NCI-H1930 (cell line): ENCODE data around the gene VPS9D1.
"Not testable (repeated sequence)": the region's sequence is repeated elsewhere in the genome, so short reads cannot be mapped to it uniquely, and the experiment has no call there.

Experiments
- DNase-seq, 2 experiments: peaks; one replicate each; lab custom pipeline; 2025; lab: John Stamatoyannopoulos, UW

The VPS9D1 gene

DNA sequence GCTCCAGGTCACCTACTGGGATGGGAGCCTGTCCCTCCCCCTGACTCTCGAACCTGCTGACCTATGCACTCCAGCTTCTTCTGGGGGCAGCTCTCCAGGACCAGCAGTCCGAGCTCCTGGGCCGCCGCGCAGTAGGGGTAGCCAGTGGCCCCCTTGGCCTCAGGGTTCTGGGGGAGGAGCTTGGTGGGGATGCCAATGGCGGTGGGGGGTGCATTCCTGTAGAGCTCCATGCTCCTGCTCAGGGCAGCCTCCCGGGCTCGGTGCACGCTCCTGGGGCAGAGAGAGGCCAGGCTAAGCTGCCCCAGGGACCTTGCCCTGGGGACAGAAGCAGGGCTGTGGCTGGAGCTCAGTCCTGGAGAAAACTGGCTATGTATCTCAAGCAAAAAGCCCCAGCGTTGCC is 11.5 kb downstream of the VPS9D1 start:
- no peak for DNase-seq

DNA sequence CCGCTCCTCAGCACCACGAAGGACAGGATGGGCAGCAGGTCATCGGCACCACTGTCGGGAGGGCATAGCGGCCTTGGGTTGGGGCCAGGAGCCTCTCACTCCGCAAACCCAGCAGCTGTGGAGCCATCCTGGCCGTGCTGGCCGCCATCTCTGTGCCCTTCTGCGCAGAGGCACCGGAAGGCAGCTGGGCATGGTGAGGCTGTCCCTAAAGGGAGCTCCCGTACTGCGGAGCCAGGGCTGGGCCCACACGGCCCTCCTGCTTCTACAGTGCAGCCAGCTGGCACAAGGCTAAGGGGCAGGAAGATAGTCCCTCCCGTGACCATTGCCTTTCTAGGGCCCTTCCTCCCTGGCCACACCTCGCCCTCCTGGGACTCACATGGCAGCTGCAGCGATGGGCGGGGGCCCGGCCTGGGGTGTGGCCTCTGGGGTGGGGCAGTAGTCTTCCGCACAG is 12.2 kb downstream of the VPS9D1 start:
- DNase-seq = no peak

DNA sequence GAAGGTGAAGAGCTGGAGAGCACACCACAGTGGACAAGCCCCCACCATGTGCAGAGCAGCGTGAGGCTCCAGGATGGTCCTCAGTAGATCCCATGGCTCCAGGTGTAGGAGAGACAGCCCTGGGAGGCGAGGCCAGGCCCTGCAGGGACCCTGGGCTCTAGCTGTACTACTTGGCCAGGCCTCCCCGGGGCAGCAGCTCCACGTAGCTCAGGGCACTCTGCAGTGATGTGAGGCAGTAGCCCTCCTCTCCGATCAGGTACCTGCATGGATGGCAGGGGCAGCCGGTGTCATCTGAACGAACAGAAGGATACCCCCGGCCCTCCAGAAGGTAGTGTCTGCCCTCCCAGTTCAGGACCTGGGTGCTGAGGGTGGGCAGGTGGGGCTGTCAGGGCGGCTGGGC is 13.0 kb downstream of the VPS9D1 start:
- DNase-seq = no peak

DNA sequence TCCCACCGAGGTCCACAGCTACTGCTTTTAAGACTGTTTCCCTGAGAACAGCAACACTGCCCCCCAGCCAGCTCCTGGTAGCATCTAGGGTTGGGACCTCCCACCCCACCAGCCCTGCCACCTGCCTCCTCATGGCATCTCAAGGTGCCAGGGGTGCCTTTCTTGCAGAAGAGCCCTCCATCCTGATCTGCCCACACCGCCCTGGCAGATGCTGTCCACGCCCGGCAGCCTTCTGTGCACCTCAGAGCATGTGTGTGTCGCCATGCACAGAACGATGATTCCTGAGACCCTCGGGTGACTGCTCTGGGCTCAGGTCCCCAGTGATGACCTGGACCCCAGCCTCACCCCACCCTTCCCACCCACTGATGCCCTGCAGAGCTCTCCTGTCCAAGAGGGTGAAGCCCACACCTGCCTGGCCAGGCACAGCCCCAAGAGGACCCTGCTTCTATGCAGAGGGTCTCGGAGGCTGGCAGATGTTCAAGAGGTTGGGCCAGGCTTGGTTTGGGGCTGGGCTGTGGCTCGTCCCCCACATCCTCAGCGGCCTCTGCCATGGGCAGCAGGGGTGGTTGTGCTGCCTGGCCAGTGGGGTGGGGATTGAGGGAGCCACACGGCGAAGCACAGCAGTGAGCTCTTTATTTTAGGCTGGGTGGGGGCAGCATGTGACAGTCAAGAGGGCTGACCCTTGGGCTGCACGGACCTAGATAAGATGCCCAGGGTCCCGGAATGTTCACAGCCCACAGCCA is 14.0 kb downstream of the VPS9D1 start:
- no peak for DNase-seq

DNA sequence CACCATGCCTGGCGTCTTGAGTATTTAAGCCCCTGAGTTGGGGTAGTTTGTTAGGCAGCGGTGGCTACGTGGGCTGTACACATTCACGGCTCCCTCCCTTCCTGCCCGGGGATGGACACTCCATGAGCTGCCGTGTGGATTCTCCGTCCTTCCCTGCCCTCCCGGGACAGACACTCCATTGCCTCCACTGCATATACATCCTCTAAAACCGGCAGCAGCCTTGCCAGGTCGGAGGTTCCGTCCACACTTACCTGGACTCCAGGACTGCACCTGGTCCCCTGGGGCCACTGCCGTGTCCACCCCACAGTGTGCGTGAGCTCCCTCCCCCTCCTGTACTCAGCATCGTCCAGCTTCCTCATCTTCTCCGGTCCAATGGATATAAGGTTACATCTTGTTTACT is 15.7 kb downstream of the VPS9D1 start:
- DNase-seq = no peak

DNA sequence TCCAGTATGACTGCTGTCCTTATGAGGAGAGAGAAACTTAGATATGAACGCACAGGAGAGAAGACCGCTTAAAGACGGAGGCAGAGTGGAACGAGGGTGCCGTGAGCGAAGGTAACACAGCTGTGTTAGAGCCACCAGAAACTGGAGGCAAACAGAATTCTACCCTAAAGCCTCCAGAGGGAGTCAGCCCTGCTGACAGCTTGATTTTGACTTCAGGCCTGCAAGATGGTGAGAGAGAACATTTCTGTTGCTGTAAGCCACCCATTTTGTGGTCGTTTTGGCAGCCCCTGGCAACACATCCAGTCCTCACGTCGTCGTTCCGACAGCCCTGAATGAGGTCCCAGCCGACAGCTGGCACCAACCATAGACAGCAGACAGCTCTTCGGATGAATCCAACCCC is 16.4 kb downstream of the VPS9D1 start:
- no peak for DNase-seq

DNA sequence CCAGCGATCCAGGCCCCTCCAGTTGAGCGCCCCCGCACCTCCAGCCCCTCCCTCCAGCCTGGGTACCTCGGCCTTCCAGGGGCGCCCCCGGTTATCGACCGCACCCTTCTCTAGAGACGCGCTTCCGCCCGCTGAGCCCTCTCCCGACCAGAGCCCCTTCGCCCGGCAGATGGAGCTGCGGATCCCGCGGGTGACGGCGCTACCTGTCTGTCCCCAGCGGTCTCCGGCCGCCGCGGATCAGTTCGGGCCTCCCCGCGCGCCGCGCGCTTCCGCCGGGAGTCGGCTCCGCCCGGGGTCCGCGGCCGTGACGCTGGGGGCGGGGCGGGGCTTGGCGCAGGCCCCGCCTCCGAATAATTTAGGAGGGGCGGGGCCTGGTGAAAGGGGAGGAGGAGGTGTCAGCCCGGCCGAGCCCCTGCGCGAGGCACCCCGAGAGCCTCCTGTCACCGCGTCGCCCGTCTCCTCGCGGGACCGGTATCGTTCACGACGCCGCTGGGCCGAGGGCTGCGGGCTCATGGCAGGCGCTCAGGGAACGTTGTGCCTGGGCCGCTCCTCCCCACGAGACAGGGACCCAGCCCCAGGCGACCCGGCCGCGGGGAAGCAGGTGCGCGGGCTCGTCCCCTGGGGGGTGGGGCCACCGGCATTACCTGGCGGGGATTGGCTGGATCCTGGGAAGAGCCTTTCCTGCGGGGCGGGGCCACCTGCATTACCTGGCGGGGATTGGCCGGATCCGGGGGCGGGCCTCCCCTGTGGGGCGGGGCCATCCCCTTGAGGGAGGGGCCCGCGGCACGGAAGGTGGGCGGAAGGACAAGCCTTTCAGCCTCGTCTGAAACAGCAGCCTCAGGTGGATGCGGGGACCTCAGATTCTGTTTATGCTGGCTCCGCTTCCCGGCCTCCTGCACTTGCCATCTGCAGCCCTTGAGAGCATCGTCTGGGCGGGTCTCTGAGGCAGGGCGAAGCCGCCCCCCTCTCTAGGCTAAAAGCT is 19.0 kb downstream of the VPS9D1 start, which contains the start of gene SPATA2L:
Gene SPATA2L (minus strand): TSS at position 281 of the 982 bp plus-strand sequence. CDS start 473 bp downstream, outside the sequence.
- DNase-seq = peak; percentile 88 to 90

DNA sequence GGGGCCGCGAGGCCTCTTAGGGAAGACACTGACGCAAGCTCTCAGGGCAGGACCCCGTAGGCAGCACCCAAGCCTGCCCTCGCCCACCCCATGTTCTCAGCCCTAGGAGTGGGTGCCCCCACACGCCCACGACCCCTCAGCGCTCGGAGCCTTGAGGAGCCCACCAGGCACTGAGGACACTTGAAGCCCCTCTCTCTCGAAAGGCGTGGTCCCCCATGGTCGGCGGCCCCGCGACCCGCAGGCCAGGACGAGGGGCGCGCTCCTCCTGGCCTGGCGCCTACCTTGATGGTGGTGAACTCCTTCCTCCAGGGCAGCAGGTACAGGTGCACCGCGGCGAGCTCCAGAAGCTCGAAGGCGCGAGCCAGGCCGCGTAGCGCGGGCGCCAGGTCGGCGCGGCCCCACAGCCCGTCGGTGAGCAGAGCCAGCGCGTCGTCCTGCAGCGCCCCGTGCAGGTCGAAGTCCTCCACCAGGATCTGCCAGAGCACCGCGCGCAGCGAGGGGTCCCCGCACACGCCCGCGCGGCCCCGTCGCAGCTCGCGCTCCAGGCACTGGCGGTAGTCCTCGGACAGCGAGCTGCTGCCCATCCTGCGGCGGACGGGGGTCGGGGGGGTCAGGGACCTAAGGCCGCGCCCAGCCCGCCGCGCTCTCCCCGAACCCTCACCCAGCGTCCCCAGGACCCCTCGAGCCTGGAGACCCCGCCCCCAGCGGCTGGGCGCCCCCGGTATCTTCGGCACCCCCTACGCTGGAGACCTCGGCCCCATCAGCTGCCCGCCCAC is 19.9 kb downstream of the VPS9D1 start:
- DNase-seq = peak; percentile 30 to 51

DNA sequence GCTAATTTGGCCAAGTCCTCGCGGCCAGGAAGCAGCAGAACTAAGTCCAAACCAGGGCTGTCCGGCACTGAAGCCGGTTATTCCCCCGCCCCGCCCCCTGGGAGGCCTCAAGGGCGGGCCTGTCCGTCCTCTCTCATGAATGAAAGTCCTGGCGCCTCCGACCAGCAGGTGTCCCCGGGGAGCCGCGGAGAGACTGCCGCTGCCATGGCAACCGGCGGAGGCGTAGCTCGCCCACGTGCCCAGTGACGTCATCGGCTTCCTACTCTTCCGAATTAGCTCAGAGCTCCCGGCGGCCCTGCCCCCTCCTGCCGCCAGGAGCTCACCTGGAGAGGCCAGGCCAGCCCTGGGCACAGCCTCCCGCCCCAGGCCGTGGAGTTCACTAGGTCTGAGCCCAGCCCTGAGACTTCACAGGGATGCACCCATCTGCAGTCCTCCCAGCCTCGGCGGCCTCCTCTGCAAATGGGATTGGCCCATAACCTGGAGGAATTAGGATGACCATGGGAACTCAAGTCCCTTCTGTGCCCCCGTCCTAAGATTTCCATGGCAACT is 20.5 kb downstream of the VPS9D1 start:
- DNase-seq = peak; percentile 88 to 90

DNA sequence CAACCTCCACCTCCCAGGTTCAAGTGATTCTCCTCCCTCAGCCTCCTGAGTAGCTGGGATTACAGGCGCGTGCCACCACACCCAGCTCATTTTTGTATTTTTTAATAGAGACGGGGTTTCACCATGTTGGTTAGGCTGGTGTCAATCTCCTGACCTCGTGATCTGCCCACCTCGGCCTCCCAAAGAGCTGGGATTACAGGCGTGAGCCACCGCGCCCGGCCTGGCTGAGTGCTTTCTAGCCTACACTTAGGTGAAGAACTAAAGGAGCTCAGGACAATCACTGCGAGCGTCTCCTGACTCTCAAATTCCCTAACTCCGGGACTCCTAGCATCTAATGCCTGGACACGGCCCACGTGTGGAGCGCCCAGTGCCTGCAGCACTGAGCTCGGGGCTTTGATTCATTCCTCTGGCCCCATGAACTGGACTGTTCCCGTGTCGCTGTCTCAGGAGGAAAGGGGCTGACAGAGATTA is 21.0 kb downstream of the VPS9D1 start:
- not testable (repeated sequence) for DNase-seq

DNA sequence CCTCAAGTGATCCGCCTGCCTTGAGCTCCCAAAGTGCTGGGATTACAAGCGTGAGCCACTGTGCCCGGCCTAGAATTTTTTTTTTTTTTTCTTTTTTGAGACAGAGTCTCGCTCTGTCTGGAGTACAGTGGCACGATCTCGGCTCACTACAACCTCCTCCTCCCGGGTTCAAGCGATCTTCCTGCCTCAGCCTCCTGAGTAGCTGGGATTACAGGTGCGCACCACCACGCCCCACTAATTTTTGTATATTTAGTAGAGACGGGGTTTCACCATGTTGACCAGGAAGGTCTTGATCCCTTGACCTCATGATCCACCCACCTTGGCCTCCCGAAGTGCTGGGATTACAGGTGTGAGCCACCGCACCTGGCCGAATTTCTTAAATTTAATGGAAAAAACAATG is 22.0 kb downstream of the VPS9D1 start:
- DNase-seq = not testable (repeated sequence)

DNA sequence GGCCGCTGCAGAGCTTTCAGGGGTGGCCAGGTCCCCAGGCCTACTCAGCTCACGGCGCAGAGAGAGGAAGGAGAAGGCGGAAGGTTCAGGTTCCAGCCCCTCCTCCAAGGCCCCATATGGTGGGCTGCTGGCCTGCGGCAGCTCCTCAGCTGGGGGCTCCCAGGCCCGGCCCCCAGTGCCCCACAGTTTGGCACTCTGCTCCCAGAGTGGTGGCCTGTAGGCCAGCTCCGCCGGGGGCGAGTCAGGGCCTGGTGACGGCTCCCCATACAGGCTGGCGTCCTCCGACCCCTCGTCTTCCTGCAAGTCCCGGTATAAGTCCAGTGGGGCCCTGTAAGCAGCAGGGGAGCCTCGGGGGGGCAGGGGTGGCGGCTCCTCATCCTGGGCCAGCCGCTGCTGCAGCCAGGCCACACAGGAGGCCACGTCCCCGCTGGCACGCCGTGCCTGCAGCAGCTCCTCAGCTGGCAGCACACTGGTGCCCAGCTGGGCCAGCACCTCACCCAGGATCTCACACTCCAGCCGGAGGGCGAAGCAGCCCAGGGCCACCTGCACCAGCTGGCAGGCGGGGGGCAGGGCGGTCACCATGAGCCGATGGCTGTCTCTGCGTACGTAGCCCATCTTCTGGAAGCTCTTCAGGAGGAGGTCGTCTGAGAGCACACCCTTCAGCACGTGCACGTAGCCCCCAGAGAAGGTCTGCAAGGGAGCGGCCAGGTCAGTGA is 22.9 kb downstream of the VPS9D1 start:
- no peak for DNase-seq

DNA sequence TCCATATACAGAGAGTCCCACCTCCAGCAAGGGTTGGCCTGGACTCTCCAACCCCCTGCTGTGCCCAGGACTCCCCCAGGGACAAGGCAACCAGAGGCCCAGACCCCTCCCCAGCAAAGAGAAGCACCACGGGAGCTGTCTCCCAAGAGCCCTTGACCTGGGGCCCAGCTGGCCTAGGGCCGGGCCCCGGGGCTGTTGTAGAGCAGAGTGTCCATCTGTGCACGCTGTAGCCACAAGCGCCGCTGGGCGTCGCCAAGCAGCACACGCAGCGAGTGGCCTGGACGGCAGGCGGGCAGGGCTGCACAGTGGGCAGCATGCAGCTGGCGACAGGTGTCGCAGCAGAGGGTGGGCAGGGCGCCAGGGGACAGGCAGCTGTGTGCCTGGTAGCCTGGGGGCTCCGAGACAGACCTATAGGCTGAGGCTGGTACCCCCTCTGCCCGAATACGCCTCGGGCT is 23.5 kb downstream of the VPS9D1 start:
- DNase-seq = no peak

DNA sequence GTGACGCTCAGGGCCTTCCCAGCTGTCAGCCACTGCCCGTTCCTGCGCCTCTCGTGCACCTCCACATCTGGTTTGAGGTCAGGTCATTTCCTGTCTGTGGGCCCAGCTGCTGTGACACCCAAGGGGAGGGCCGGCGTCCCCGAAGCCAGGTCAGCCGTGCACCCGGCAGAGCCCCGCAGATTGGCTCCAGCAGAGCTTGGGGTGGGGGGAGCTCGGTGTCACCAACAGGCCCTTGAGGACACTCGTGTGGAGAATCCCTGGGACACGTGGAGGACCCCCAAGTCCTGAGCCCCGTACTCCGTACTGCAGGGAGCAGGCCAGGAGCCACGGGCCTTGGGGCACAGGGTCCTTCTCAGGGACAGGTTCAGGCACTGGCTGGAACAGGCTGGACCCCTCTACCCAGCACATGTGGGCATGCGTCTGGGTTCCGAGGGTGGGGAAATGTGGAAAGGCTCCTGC is 24.0 kb downstream of the VPS9D1 start:
- DNase-seq = no peak

DNA sequence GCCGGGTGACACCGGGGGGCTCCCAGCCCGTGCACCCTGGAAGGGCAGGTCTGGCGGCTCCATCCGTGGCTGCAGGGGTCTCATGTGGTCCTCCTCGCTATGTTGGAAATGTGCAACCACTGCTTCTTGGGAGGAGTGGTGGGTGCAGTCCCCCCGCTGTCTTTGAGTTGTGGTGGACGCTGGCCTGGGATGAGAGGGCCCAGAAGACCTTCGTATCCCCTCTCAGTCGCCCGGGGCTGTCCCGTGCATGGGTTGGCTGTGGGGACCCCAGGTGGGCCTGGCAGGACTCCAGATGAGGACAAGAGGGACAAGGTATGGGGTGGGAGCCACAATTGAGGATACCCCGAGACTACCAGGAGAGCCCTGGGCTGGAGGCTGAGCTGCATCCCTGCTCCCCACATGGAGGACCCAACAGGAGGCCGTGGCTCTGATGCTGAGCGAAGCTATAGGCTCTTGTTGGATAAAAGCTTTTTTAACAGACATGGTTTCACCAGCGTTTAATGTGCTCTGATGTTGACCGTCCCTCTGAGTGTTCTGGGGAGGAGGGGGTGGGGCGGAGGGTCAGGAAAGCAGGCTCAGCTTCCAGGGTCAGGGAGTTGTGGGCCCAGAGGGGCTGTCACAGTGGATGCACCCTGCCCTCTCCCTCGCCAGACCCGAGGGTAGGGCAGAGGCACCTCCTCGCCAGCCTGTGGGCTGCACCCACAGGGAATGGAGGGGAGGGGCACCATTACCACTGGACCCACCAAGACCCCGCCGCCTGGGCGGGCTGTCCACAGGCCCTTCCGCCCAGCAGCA is 24.6 kb downstream of the VPS9D1 start:
- no peak for DNase-seq

DNA sequence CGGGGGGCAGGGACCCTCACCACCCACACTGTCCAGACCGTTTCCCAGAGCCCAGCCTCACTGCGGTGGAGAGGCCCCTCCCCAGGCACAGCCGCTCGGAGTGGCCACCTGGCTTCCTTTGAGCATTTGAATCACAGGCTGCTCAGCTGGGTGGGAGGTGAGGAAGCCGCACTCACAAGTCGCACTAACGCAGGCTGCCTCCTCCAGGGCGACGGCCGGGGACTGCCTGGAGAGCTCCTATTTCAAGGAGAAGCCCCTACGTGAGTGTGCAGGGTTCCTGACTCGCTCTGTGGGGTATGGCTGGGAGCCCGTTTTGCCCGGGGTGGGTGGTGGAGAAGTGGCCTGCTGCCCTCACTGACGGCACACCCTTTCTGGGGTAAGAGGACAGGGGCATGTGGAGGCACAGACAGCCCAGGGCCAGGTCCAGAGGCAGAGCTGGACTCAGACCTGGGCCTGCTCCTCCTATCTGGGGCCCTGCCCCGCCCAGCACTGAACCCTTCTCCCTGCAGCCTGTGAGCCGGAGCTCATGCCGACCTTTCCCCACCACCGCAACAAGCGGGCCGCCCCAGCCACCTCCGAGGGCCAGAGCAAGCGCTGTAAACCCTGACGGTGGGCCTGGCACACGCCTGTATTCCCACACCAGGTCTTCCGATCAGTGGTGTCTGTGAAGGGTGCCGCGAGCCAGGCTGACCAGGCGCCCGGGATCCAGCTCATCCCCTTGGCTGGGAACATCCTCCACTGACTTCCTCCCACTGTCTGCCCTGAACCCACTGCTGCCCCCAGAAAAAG is 25.4 kb downstream of the VPS9D1 start:
- no peak for DNase-seq

DNA sequence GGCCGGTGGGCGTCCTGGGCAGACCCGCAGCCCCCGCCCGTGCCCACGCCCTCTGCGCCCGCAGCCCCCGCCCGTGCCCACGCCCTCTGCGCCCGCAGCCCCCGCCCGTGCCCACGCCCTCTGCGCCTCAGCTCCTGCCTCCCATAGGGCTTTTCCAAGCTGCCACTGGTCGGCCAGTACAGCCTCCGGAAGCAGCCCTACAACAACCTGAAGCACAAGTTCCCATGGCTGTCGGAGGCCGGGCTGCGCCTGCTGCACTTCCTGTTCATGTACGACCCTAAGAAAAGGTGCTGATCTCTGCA is 26.0 kb downstream of the VPS9D1 start:
- DNase-seq = not testable (repeated sequence)

DNA sequence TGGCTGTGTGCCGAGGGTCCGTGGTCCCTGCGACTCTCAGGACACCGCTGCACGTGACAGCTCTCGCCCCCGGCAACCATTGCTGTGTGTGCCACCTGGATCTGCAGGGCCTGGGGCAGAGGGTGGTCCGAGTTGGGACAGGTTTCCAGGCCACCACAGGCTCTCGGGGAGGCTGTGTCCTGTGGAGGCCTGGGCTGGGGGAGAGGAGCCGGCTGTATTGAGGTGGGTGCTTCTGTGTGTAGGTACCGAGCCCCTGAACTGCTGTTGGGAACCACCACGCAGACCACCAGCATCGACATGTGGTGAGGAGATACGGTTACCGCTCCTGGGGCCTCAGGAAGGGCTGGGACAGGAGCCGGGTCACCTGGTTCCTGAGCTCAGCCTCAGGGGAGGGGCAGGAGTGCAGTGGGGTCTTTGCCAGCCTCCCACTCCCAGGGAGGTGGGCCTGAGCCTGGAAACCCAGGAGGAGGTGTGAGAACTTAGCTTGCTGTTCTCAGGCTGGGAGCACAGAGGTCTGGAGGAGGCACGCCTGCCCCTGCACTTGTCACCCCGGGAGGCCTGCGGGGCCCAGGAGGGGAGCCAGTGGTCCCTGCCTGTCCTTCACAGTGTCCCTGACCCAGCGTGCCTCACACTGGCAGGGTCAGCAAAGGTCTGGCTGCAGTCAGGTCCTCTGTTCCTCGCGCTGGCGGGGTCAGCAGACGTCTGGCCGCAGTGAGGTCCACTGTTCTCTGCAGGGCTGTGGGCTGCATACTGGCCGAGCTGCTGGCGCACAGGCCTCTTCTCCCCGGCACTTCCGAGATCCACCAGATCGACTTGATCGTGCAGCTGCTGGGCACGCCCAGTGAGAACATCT is 26.5 kb downstream of the VPS9D1 start:
- DNase-seq = no peak
